Neural progenitor cell (in vitro differentiated cells): ENCODE results near the gene FAM118B.

ENCODE experiments used
- EZH2 ChIP-seq: fragments of 200-600 bp; sonication (generic); IDR thresholded peaks from 2 replicates; pipeline ENCODE4 v1.6.1; 2017; ENCODE audit warnings: antibody characterized with exemption, mild to moderate bottlenecking, moderate library complexity
- TF ChIP-seq, protein P1 (sequence below): fragments of 200-600 bp; sonication (generic); IDR thresholded peaks from 2 replicates; pipeline ENCODE4 v1.5.1; 2017; ENCODE audit warnings: antibody characterized with exemption, mild to moderate bottlenecking

DNA sequence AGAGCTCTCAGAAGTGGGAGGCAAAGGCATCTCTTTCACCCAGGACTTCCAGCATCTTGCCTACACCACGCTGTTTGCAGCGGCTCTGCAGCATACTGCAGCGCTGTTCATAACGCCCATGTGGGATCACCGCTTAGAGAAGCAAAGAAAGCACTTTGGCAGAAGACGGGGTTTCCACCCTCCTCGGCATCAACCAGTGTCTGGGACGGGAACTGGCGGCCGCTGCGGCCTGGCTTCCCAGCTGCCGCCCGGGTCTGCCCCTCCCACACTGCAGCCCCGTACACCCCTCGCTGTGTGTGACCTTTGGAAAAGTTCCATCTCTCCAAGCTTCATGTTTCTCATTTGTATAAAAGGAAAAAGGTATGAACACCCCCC is 70.8 kb downstream of the FAM118B start:
- TF ChIP-seq, protein P1, sequence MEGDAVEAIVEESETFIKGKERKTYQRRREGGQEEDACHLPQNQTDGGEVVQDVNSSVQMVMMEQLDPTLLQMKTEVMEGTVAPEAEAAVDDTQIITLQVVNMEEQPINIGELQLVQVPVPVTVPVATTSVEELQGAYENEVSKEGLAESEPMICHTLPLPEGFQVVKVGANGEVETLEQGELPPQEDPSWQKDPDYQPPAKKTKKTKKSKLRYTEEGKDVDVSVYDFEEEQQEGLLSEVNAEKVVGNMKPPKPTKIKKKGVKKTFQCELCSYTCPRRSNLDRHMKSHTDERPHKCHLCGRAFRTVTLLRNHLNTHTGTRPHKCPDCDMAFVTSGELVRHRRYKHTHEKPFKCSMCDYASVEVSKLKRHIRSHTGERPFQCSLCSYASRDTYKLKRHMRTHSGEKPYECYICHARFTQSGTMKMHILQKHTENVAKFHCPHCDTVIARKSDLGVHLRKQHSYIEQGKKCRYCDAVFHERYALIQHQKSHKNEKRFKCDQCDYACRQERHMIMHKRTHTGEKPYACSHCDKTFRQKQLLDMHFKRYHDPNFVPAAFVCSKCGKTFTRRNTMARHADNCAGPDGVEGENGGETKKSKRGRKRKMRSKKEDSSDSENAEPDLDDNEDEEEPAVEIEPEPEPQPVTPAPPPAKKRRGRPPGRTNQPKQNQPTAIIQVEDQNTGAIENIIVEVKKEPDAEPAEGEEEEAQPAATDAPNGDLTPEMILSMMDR: no peak
- no peak for TF ChIP-seq EZH2
